ENCODE data around the gene LIM2. TPM values are rescaled to one million over a fixed set of nuclear protein-coding genes. Genes with fewer than 3 reads are reported as not detected.

The LIM2 gene
- polyA plus RNA-seq, 3 donors, result 0.20 to 0.80 (median 0.30) TPM

Other genes with a start within 250 kb of the LIM2 start
- gene SIGLEC7, start 245.7 kb downstream of the LIM2 start, polyA plus RNA-seq (ENCODE audit: insufficient read length in 3 of 3), result under 1 TPM; 0.22 to 0.65 (median 0.27) TPM
- 1 to 10 TPM; 1.8 to 2.4 (median 1.8) TPM for gene CD33, start 162.9 kb downstream of the LIM2 start, polyA plus RNA-seq (ENCODE audit: insufficient read length in 3 of 3)
- not detected for gene SIGLECL1, start 136.9 kb downstream of the LIM2 start, polyA plus RNA-seq (ENCODE audit: insufficient read length in 3 of 3)
- 1 to 10 TPM; 3.7 to 5.2 (median 4.6) TPM for gene IGLON5, start 76.3 kb downstream of the LIM2 start, polyA plus RNA-seq (ENCODE audit: insufficient read length in 3 of 3)
- 1 to 10 TPM; 3.8 to 5.3 (median 4.4) TPM for gene VSIG10L, start 45.8 kb downstream of the LIM2 start, polyA plus RNA-seq (ENCODE audit: insufficient read length in 3 of 3)
- 100 to 1,000 TPM; 124 to 158 (median 140) TPM for gene ETFB, start 21.6 kb downstream of the LIM2 start, polyA plus RNA-seq (ENCODE audit: insufficient read length in 3 of 3)
- 1 to 10 TPM in 2 of 3 donors, under 1 TPM in 1; 0.54 to 1.8 (median 1.7) TPM for gene CLDND2, start 19.0 kb downstream of the LIM2 start, polyA plus RNA-seq (ENCODE audit: insufficient read length in 3 of 3)
- 1 to 10 TPM; 1.1 to 1.9 (median 1.7) TPM for gene NKG7, start 15.3 kb downstream of the LIM2 start, polyA plus RNA-seq (ENCODE audit: insufficient read length in 3 of 3)
- under 1 TPM; 0.15 to 0.48 (median 0.47) TPM for gene C19orf84, start 2.6 kb upstream of the LIM2 start, polyA plus RNA-seq (ENCODE audit: insufficient read length in 3 of 3)
- 1 to 10 TPM; 1.2 to 1.8 (median 1.6) TPM for gene SIGLEC10, start 29.7 kb upstream of the LIM2 start, polyA plus RNA-seq (ENCODE audit: insufficient read length in 3 of 3)
- gene SIGLEC8, start 70.5 kb upstream of the LIM2 start, polyA plus RNA-seq (ENCODE audit: insufficient read length in 3 of 3), result under 1 TPM in 1 of 3 donors, not detected in 2; 0.06 TPM
- not detected for gene CEACAM18, start 90.6 kb upstream of the LIM2 start, polyA plus RNA-seq (ENCODE audit: insufficient read length in 3 of 3)
- under 1 TPM; 0.11 to 0.38 (median 0.13) TPM for gene SIGLEC12, start 113.8 kb upstream of the LIM2 start, polyA plus RNA-seq (ENCODE audit: insufficient read length in 3 of 3)
- gene SIGLEC6, start 143.7 kb upstream of the LIM2 start, polyA plus RNA-seq (ENCODE audit: insufficient read length in 3 of 3), result under 1 TPM in 2 of 3 donors, not detected in 1; 0.24 to 0.32 TPM
- 10 to 100 TPM; 15.8 to 20.0 (median 17.8) TPM for gene ZNF175, start 183.3 kb upstream of the LIM2 start, polyA plus RNA-seq (ENCODE audit: insufficient read length in 3 of 3)
- under 1 TPM in 2 of 3 donors, not detected in 1; 0.26 to 0.61 TPM for gene SIGLEC5, start 242.4 kb upstream of the LIM2 start, polyA plus RNA-seq (ENCODE audit: insufficient read length in 3 of 3)

All from renal cortex interstitium (tissue), 3 donors.